ENCODE results near the gene SAMD15. TPM values are rescaled to one million over a fixed set of nuclear protein-coding genes. Genes with fewer than 3 reads are reported as not detected.

Gene SAMD15
- total and polyA plus RNA-seq, 2 donors (not counting 3 experiments of a cell fraction or from before 2014, with no cell fraction given) = 0.10 to 1.1 TPM

DNA sequence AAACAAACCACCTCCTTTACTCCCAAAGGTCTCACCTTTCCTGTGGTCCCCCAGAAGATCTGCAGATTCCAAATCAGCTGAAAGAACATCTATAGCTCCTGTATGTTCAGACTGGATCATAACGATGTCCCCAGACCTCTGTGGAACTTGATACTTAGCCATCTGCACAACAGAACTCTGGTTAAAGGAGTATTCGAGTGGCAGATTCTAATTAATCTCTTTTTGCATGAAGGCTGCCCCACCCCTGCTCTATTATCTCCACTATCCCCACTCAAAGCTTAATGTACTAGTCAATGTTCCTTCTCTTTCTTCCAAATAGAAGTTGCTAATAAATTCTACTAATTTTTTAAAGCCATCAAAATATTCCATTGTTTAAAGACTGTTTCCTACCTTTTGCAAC lies 33.5 kb upstream of the SAMD15 start:
- Histone ChIP-seq H2AFZ (ENCODE audit: low read depth, low read length) (no peak overlapping the region), H3K4me2 (ENCODE audit: insufficient read depth, low read length) (no peak overlapping the region), H3K36me3 (ENCODE audit: control insufficient read depth in 2 of 2, extremely low read depth in 1 of 2, insufficient read depth in 2 of 2, low read length in 2 of 2) (peaks cover 0 to 3% of the 10 kb centered on the region in 2 experiments), H3K27ac (ENCODE audit: insufficient read depth, low read depth, low read length) (no peak overlapping the region), H3K4me1 (ENCODE audit: control insufficient read depth, extremely low read depth, insufficient read depth, low read length) (no peaks in the 10 kb centered on the region), H3K9ac (replicated peaks; ENCODE audit: extremely low read depth, insufficient read depth, low read length) (no peak overlapping the region), H3K9me1 (replicated peaks; ENCODE audit: control insufficient read depth, extremely low read depth, insufficient read depth, low read length) (no peaks in the 10 kb centered on the region), H3K9me3 (replicated peaks; ENCODE audit: control insufficient read depth, insufficient read depth, low read length) (no peaks in the 10 kb centered on the region), H4K20me1 (replicated peaks; ENCODE audit: control insufficient read depth, extremely low read depth, insufficient read depth, low read length) (no peaks in the 10 kb centered on the region), H3K79me2 (ENCODE audit: control insufficient read depth, insufficient read depth, low read length) (no peaks in the 10 kb centered on the region), H3K4me3 (replicated peaks in 1 of 3; ENCODE audit: insufficient read depth in 1 of 3, low read depth in 1 of 3, low read length in 3 of 3) (no peak overlapping the region), H3K27me3 (ENCODE audit: control insufficient read depth in 2 of 2, insufficient read depth in 2 of 2, low read length in 2 of 2) (no peaks in the 10 kb centered on the region)
- FAIRE-seq (no peak), DNase-seq (ENCODE audit: low read depth, low spot score) (no peak)
- POLR2A ChIA-PET = no interaction called here
- intact Hi-C loops (cut with micrococcal nuclease) (no loop called here), dilution Hi-C loops (cut with MboI; ENCODE audit: extremely low pct_ligation_motif_present, low sequenced_read_pairs) (no loop called here)
- TF ChIP-seq GATA2 (IDR thresholded peaks at IDR 0.05; ENCODE audit: insufficient read depth, insufficient read length, low read depth, low read length) (no peak), EZH2 (IDR thresholded peaks at IDR 0.05; ENCODE audit: borderline replicate concordance, low read depth, low read length, severe bottlenecking) (no peak), POLR2A (IDR thresholded peaks at IDR 0.05; ENCODE audit: low read depth, low read length) (no peak), JUN (IDR thresholded peaks at IDR 0.05; ENCODE audit: borderline replicate concordance, insufficient read depth, insufficient read length, low read depth) (no peak), FOS (IDR thresholded peaks at IDR 0.05; ENCODE audit: borderline replicate concordance, insufficient read depth, low read length) (no peak), MYC (IDR thresholded peaks at IDR 0.05; ENCODE audit: low read depth, low read length) (no peak), POLR2AphosphoS5 (IDR thresholded peaks at IDR 0.05; ENCODE audit: insufficient read depth, low read depth, low read length) (no peak)
- TF ChIP-seq, protein P1, sequence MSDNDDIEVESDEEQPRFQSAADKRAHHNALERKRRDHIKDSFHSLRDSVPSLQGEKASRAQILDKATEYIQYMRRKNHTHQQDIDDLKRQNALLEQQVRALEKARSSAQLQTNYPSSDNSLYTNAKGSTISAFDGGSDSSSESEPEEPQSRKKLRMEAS (IDR thresholded peaks at IDR 0.05; ENCODE audit: insufficient read depth, insufficient read length) = no peak
- TF ChIP-seq, protein P2, sequence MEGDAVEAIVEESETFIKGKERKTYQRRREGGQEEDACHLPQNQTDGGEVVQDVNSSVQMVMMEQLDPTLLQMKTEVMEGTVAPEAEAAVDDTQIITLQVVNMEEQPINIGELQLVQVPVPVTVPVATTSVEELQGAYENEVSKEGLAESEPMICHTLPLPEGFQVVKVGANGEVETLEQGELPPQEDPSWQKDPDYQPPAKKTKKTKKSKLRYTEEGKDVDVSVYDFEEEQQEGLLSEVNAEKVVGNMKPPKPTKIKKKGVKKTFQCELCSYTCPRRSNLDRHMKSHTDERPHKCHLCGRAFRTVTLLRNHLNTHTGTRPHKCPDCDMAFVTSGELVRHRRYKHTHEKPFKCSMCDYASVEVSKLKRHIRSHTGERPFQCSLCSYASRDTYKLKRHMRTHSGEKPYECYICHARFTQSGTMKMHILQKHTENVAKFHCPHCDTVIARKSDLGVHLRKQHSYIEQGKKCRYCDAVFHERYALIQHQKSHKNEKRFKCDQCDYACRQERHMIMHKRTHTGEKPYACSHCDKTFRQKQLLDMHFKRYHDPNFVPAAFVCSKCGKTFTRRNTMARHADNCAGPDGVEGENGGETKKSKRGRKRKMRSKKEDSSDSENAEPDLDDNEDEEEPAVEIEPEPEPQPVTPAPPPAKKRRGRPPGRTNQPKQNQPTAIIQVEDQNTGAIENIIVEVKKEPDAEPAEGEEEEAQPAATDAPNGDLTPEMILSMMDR (IDR thresholded peaks at IDR 0.05; ENCODE audit: extremely low read depth in 1 of 2, insufficient read depth in 1 of 2, low read depth in 1 of 2, low read length in 2 of 2) = no peak
- BruUV-seq (replicated peaks) = no TSS peak
- CTCF ChIA-PET = no interaction called here

Data from endothelial cell of umbilical vein (primary cell).